Mesendoderm (in vitro differentiated cells): ENCODE results near the gene BCAT1. TPM values are rescaled to one million over a fixed set of nuclear protein-coding genes. Genes with fewer than 3 reads are reported as not detected.

ENCODE experiments used
- DNase-seq: peaks from one replicate; pipeline ENCODE4 v3.0.0; 2013
- H2AK5ac ChIP-seq: 2 replicates; pipeline ENCODE4 v1.6.1; 2013; ENCODE audit warnings: low read length, inconsistent platforms
- H2BK120ac ChIP-seq: 2 replicates; pipeline ENCODE4 v1.6.1; 2013; ENCODE audit warnings: low read depth, mild to moderate bottlenecking, low read length, moderate library complexity, mixed read lengths
- H2BK15ac ChIP-seq: replicated peaks from 2 replicates; pipeline ENCODE4 v1.6.1; 2013; ENCODE audit warnings: low read depth, mild to moderate bottlenecking, moderate library complexity
- H2BK5ac ChIP-seq: 2 replicates; pipeline ENCODE4 v1.6.1; 2013; ENCODE audit warnings: low read length, inconsistent platforms
- H3K18ac ChIP-seq: 2 replicates; pipeline ENCODE4 v1.6.1; 2013; ENCODE audit warnings: mild to moderate bottlenecking, low read length, mixed read lengths
- H3K23ac ChIP-seq: one replicate; pipeline ENCODE4 v1.6.1; 2013; ENCODE audit warnings: low read length
- H3K27ac ChIP-seq: 2 replicates; pipeline ENCODE4 v1.5.1; 2013; ENCODE audit warnings: low read depth, mild to moderate bottlenecking, inconsistent platforms, low read length, moderate library complexity
- H3K27me3 ChIP-seq: 2 replicates; pipeline ENCODE4 v1.6.1; 2013; ENCODE audit warnings: low read length, control low read depth, mild to moderate bottlenecking, inconsistent platforms; ENCODE audit not compliant: insufficient read depth, poor library complexity
- H3K36me3 ChIP-seq: 2 replicates; pipeline ENCODE4 v1.6.1; 2013; ENCODE audit warnings: low read length, inconsistent platforms; ENCODE audit not compliant: control insufficient read depth, insufficient read depth
- H3K4ac ChIP-seq: one replicate; pipeline ENCODE4 v1.6.1; 2013; ENCODE audit warnings: low read depth, mild to moderate bottlenecking, low read length, moderate library complexity
- H3K4me1 ChIP-seq: 2 replicates; pipeline ENCODE4 v1.6.1; 2013; ENCODE audit warnings: low read depth, low read length, inconsistent platforms; ENCODE audit not compliant: control insufficient read depth
- H3K4me2 ChIP-seq: 2 replicates; pipeline ENCODE4 v1.6.1; 2013; ENCODE audit warnings: low read length
- H3K4me3 ChIP-seq: 2 replicates; pipeline ENCODE4 v1.5.1; 2013; ENCODE audit warnings: mild to moderate bottlenecking, low read length
- H3K56ac ChIP-seq: one replicate; pipeline ENCODE4 v1.6.1; 2013; ENCODE audit warnings: low read length
- H3K79me1 ChIP-seq: 2 replicates; pipeline ENCODE4 v1.6.1; 2013; ENCODE audit warnings: low read length, inconsistent platforms
- H3K79me2 ChIP-seq: 2 replicates; pipeline ENCODE4 v1.6.1; 2013; ENCODE audit warnings: mild to moderate bottlenecking, low read length; ENCODE audit not compliant: control insufficient read depth, insufficient read depth
- H3K9ac ChIP-seq: 2 replicates; pipeline ENCODE4 v1.6.1; 2013; ENCODE audit warnings: low read length, inconsistent platforms
- H4K5ac ChIP-seq: one replicate; pipeline ENCODE4 v1.6.1; 2013; ENCODE audit warnings: low read length
- H4K8ac ChIP-seq: one replicate; pipeline ENCODE4 v1.6.1; 2013; ENCODE audit warnings: low read depth, mild to moderate bottlenecking, control low read depth, low read length, moderate library complexity
- whole genome bisulfite sequencing: extraction: QIAGEN DNeasy Blood & Tissue Kit; methylation state at CpG from one replicate; pipeline ENCODE4 v1.1.7; 2013; ENCODE audit warnings: low lambda C conversion rate, missing lambda C conversion rate; ENCODE audit not compliant: insufficient coverage; ENCODE audit errors: extremely low coverage; 5-methylcytosine and 5-hydroxymethylcytosine counted together
- polyA plus RNA-seq, 2 experiments: library from polyadenylated mRNA; stranded (reverse); fragments of 200-250 nt; gene quantifications; one replicate each; pipeline ENCODE4 v1.2.3, GENCODE V29; 2013

The BCAT1 gene
- 131 TPM for polyA plus RNA-seq (2013, experiment 1 of 2)
- polyA plus RNA-seq (2013, experiment 2 of 2) = 130 TPM

- no peak within 1 kb of the TSS for H2AK5ac ChIP-seq
- peak within 1 kb of the TSS; percentile 81 for H3K18ac ChIP-seq
- H3K36me3 ChIP-seq = no peaks in the 10 kb centered on the region
- H3K56ac ChIP-seq = peak within 1 kb of the TSS; percentile 96
- peak within 1 kb of the TSS; percentile 60 for H3K4me2 ChIP-seq
- peaks cover 33% of the 10 kb centered on the region for H3K79me2 ChIP-seq
- WGBS = no CpG with 5 or more reads among the region's 52 CpGs
- H3K79me1 ChIP-seq = no peaks in the 10 kb centered on the region
- peak within 1 kb of the TSS; percentile 98 for H2BK15ac ChIP-seq
- peak; percentile 95 for DNase-seq
- peak within 1 kb of the TSS; percentile 87 for H3K27ac ChIP-seq
- H3K23ac ChIP-seq = peak within 1 kb of the TSS; percentile 10
- peak within 1 kb of the TSS; percentile 71 for H4K5ac ChIP-seq
- H3K4me1 ChIP-seq = peaks cover 5% of the 10 kb centered on the region
- H3K27me3 ChIP-seq = no peaks in the 10 kb centered on the region
- H3K4me3 ChIP-seq = peak within 1 kb of the TSS; percentile 62
- H4K8ac ChIP-seq = peak within 1 kb of the TSS; percentile 43
- peak within 1 kb of the TSS; percentile 93 for H3K9ac ChIP-seq
- peak within 1 kb of the TSS; percentile 66 for H3K4ac ChIP-seq
- H2BK120ac ChIP-seq = peak within 1 kb of the TSS; percentile 82
- peak within 1 kb of the TSS; percentile 94 for H2BK5ac ChIP-seq
These were observed at the start of gene BCAT1 for GRCh38 chr12:24948757-24949722. Gene BCAT1, minus strand, starts transcription at chr12:24949101. Its CDS starts 169 bp downstream, at chr12:24948932.

GRCh38 chr12:24997970-24998582, 49.2 kb upstream of the BCAT1 start:
- Histone ChIP-seq H3K27ac (no peak overlapping the region), H3K4me3 (no peak overlapping the region), H2BK5ac (no peak overlapping the region), H3K4me1 (no peaks in the 10 kb centered on the region), H4K5ac (no peak overlapping the region), H3K56ac (no peak overlapping the region), H3K4me2 (no peak overlapping the region), H3K18ac (no peak overlapping the region), H3K9ac (no peak overlapping the region), H3K27me3 (no peaks in the 10 kb centered on the region), H3K4ac (no peak overlapping the region), H3K79me1 (no peaks in the 10 kb centered on the region), H2BK120ac (no peak overlapping the region), H3K36me3 (no peaks in the 10 kb centered on the region), H2AK5ac (no peak overlapping the region), H2BK15ac (no peak overlapping the region), H4K8ac (no peak overlapping the region), H3K23ac (no peak overlapping the region), H3K79me2 (no peaks in the 10 kb centered on the region)
- no CpG with 5 or more reads among the region's 4 CpGs for WGBS
- DNase-seq = no peak

- no peak overlapping the region for H3K18ac ChIP-seq
- no peak overlapping the region for H3K23ac ChIP-seq
- H2BK5ac ChIP-seq = no peak overlapping the region
- H3K79me1 ChIP-seq = no peaks in the 10 kb centered on the region
- H3K9ac ChIP-seq = no peak overlapping the region
- no peaks in the 10 kb centered on the region for H3K79me2 ChIP-seq
- no peak overlapping the region for H3K4ac ChIP-seq
- no peak overlapping the region for H2BK120ac ChIP-seq
- DNase-seq = no peak
- H2BK15ac ChIP-seq = no peak overlapping the region
- H3K4me1 ChIP-seq = no peaks in the 10 kb centered on the region
- H3K4me2 ChIP-seq = no peak overlapping the region
- no peaks in the 10 kb centered on the region for H3K36me3 ChIP-seq
- no peak overlapping the region for H4K5ac ChIP-seq
- H3K4me3 ChIP-seq = no peak overlapping the region
- H4K8ac ChIP-seq = no peak overlapping the region
- no peak overlapping the region for H2AK5ac ChIP-seq
- no peaks in the 10 kb centered on the region for H3K27me3 ChIP-seq
- H3K56ac ChIP-seq = no peak overlapping the region
- H3K27ac ChIP-seq = no peak overlapping the region
- no CpG with 5 or more reads among the region's 6 CpGs for WGBS
These were observed 48.6 kb upstream of the BCAT1 start for GRCh38 chr12:24997496-24997895.

GRCh38 chr12:24996820-24997219, 47.9 kb upstream of the BCAT1 start:
- no peak overlapping the region for H2BK120ac ChIP-seq
- no peaks in the 10 kb centered on the region for H3K27me3 ChIP-seq
- H3K56ac ChIP-seq = no peak overlapping the region
- no peaks in the 10 kb centered on the region for H3K79me1 ChIP-seq
- H2AK5ac ChIP-seq = no peak overlapping the region
- no peaks in the 10 kb centered on the region for H3K36me3 ChIP-seq
- no peak overlapping the region for H3K9ac ChIP-seq
- no peak for DNase-seq
- H2BK5ac ChIP-seq = no peak overlapping the region
- no peaks in the 10 kb centered on the region for H3K4me1 ChIP-seq
- no peak overlapping the region for H4K8ac ChIP-seq
- no peak overlapping the region for H3K23ac ChIP-seq
- no peak overlapping the region for H3K4me3 ChIP-seq
- H2BK15ac ChIP-seq = no peak overlapping the region
- H3K4ac ChIP-seq = no peak overlapping the region
- H3K4me2 ChIP-seq = no peak overlapping the region
- no peaks in the 10 kb centered on the region for H3K79me2 ChIP-seq
- no peak overlapping the region for H4K5ac ChIP-seq
- WGBS = no CpG with 5 or more reads among the region's 5 CpGs
- H3K18ac ChIP-seq = no peak overlapping the region
- no peak overlapping the region for H3K27ac ChIP-seq

- Histone ChIP-seq H4K8ac (no peak overlapping the region), H4K5ac (no peak overlapping the region), H3K79me2 (no peaks in the 10 kb centered on the region), H3K4ac (no peak overlapping the region), H3K56ac (no peak overlapping the region), H3K4me3 (no peak overlapping the region), H3K18ac (no peak overlapping the region), H2BK15ac (no peak overlapping the region), H3K36me3 (no peaks in the 10 kb centered on the region), H3K4me1 (no peaks in the 10 kb centered on the region), H3K27me3 (no peaks in the 10 kb centered on the region), H2BK120ac (no peak overlapping the region), H3K23ac (no peak overlapping the region), H3K4me2 (no peak overlapping the region), H3K9ac (no peak overlapping the region), H2AK5ac (no peak overlapping the region), H3K79me1 (no peaks in the 10 kb centered on the region), H3K27ac (no peak overlapping the region), H2BK5ac (no peak overlapping the region)
- no peak for DNase-seq
- WGBS = no CpG with 5 or more reads among the region's 8 CpGs
These were observed 47.3 kb upstream of the BCAT1 start for GRCh38 chr12:24996102-24996797.
